ENCODE results near the gene SHOC2.

The SHOC2 gene

DNA sequence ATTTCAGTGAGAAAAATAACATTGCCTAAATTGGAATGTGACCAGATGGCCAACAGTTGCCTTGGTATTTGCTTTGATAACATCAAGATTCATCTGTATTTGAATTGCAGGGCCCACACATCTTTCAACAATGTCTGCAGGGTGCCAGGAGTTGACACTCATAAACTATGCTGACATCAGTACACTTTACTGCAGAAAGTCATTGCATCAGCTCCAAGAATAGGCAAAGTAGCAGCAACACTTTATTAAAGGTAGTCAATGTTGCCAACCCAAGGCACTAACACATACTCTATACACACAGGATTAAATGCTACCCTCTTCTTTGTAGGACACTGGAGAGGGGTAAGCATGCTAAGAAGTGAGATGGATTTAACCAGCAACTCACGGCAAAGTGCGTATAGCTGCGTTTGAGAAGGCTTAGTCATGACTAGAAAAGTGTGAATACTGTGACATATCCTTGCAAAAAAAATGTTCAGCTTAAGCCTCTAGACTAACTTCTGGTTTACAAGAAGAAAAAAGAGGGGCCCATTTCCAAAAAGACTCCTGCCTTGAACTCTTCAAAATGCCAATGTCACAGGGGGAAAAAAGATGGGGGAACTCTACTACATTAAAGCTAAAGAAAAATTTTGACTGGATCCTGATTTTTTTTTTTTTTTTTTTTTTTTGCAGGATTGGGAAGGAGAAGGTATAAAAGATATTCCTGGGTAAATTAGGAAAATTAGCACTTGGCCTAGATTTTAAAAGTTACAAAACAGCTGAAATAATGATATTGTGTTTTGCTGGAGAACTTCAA, 2.7 kb upstream of the SHOC2 start:
- TF ChIP-seq, protein P1, sequence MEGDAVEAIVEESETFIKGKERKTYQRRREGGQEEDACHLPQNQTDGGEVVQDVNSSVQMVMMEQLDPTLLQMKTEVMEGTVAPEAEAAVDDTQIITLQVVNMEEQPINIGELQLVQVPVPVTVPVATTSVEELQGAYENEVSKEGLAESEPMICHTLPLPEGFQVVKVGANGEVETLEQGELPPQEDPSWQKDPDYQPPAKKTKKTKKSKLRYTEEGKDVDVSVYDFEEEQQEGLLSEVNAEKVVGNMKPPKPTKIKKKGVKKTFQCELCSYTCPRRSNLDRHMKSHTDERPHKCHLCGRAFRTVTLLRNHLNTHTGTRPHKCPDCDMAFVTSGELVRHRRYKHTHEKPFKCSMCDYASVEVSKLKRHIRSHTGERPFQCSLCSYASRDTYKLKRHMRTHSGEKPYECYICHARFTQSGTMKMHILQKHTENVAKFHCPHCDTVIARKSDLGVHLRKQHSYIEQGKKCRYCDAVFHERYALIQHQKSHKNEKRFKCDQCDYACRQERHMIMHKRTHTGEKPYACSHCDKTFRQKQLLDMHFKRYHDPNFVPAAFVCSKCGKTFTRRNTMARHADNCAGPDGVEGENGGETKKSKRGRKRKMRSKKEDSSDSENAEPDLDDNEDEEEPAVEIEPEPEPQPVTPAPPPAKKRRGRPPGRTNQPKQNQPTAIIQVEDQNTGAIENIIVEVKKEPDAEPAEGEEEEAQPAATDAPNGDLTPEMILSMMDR (IDR thresholded peaks at IDR 0.05) = no peak
- Histone ChIP-seq H3K4me3 (no peak overlapping the region), H3K27ac (no peak overlapping the region)
- DNase-seq (ENCODE audit: low spot score) = no peak

DNA sequence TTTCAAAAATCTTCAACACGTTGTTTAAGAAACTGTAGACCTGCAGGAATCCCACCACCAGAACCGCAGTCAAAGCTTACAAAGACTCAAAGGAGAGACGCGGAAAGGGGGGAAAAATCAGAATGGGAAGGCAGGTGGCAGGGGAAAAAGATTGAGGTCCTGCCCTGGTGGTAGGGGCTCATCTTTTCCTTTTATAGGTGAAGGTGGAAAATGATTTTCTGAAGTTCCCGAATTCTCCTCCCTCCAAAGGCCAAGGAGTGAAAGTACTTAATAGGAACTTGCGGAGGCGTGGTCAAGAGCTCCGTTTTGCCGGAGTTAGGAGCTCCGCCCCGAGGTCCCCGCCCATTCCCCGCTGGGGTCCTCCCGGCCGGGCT, 1.1 kb upstream of the SHOC2 start:
- peak overlapping the region; percentile 83 for H3K4me3 ChIP-seq
- H3K27ac ChIP-seq = peak overlapping the region; percentile 94 to 97
- TF ChIP-seq, protein P1 (IDR thresholded peaks at IDR 0.05) = no peak
- DNase-seq (ENCODE audit: low spot score) = peak; percentile 98

DNA sequence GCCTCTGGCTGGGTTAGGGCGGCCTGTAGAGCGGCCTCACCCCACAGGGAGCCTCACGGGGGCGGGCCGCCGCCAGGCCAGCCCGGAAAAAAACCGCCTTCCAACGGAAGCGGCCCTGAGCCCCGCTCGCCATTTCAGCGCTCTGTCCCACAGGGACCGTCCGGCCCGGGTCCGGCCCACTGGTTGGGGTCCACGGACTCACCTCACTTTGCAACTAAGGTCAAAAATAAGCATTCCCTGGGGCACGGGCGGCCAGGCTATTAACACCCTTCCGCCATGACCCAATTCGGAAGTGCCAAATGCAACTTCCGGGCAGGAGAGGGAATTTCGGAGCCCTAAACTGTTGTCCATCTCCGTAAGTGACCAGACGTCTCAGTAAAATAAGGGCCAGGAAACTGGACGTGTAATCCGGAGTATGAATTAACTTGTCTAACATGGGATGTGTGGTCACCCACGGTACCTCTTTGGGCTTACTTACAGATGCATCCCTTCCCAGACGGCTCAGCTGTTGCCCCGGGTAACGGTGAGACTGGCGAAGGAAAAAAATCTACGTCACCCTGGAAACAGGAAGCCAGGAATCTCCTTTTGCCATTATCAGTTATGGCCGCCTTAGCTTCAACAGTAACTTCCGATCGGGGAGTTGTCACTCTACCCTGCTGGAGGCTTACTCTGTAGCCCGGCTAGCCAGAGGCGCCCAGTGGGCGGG, 608 bp upstream of the SHOC2 start, which contains the start of gene BBIP1:
TSS of gene BBIP1 (minus strand) at position 538 of the 706 bp plus-strand sequence. CDS start 1,023 bp downstream, outside the sequence.
- no peak for DNase-seq (ENCODE audit: low spot score)
- TF ChIP-seq, protein P1 (IDR thresholded peaks at IDR 0.05) = no peak
- peak within 1 kb of the TSS; percentile 98 for H3K27ac ChIP-seq
- peak within 1 kb of the TSS; percentile 86 for H3K4me3 ChIP-seq

DNA sequence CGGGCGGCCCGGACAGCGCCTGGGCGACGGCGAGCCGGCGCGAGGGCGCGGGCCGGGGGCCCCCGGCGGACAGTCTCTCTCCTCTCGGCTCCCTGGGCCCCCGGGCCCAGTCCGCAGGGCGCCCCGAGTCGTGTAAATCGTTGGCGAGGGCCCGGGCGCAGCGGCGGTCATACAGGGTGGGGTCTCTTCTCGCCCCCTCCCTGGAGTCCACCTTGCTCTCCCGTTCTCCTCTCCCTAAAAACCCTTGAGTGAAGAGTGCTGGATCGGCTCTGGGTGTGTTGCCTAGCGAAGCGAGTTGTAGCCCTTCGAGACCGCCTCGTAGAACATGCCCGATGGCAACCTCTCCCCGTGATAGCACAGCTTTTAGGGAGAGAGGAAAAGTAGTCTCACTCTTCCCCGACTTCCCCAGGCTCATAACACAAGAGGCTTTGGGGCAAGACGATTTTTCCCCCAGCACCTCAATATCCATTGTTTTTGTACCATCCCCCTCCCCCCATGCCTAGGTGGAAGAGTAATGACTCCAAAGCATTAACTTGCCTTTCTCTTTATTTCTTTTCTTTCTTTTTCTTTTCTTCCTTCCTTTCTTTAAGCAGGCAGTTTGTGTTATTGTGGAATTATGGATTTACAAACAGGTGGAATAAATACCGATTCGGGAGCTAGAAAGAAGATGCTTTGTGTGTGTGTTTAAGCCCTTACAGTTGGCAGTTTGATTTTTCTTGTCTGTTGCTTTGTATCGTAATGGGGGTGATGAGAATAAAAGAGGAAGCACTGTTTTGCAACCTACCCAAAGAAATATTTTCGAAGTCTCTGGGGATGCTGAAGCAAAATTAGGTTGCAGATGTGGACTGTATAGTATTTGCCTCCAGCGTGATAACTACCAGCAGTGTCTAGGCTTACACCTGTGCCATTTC, 822 bp downstream of the SHOC2 start:
- TF ChIP-seq, protein P1 (IDR thresholded peaks at IDR 0.05) = no peak
- DNase-seq (ENCODE audit: low spot score) = peak; percentile 78

DNA sequence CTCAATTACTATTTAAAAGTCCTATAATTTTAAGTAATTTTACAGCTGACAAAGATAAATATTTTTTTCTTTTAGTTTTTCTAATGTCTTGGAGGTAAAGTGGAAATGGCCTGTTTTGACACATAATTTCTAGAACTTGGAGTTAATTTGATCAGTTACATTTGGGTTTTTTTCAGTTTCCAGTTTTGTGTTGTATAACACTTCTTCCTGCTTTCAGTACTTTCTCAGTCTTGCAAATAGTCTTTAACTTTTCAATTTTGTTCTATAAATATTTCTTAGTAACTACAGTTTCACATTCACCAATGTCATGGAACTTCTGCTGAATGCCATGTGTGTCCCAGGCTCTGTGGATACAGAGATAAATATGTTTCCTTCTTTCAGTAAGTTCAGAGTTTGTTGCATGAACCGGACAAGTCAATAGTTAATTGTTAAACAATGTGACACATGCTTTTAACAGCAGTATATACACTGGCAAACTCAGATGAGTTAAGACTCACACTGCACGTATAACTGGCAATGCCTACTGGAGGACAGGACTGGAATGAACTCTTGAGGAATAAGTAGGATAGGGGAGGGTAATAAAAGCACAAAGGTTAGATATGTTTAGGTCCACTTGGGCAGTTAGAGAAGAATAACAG, 4.6 kb downstream of the SHOC2 start:
- TF ChIP-seq, protein P1 (IDR thresholded peaks at IDR 0.05) = no peak
- no peak overlapping the region for H3K4me3 ChIP-seq
- H3K27ac ChIP-seq = no peak overlapping the region
- no peak for DNase-seq (ENCODE audit: low spot score)

More for the DNA sequence above, 822 bp downstream of the SHOC2 start:
- Histone ChIP-seq H3K27ac (peak overlapping the region; percentile 98), H3K4me3 (peak overlapping the region; percentile 86)

DNA sequence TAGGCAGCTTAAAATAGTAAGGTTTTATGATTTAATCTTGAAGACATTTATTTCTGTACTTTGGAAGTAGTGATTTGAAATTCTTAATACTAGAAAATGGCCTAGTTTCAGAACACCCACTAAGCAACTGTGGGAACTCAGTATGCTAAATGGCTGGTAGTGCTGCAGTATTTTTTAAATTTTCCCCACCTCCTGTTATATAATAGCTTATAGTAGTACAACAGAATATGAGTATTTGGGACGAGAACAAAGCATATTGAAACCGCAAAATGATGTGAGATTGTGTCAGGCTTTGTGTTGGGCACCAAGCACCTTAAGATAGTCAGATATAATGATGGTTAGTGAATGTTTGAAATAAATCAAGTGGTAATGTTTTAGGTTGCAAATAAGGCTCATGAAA, 8.1 kb downstream of the SHOC2 start:
- DNase-seq (ENCODE audit: low spot score) = no peak
- H3K27ac ChIP-seq = no peak overlapping the region
- no peak overlapping the region for H3K4me3 ChIP-seq
- TF ChIP-seq, protein P1 (IDR thresholded peaks at IDR 0.05) = no peak

All from coronary artery (tissue), 2 donors.